Sigmoid colon (tissue), 3 donors: Measurements from ENCODE around the gene GPR148.

ENCODE experiments used
- POLR2A ChIP-seq, 2 donors: fragments of 450-650 bp; IDR thresholded peaks; one replicate each; pipeline ENCODE4 v1.6.1; 2016; ENCODE audit warnings: antibody characterized with exemption in 2 of 2, mild to moderate bottlenecking in 2 of 2, moderate library complexity in 2 of 2
- TF ChIP-seq, protein P1 (sequence below), 4 experiments: fragments of 450-650 bp in 3 of 4; fragments of 200-600 bp in 1 of 4; IDR thresholded peaks; one replicate each; pipeline ENCODE4 v1.5.1; 2016 to 2019; ENCODE audit warnings: antibody characterized with exemption in 4 of 4, mild to moderate bottlenecking in 3 of 4, moderate library complexity in 2 of 4

DNA sequence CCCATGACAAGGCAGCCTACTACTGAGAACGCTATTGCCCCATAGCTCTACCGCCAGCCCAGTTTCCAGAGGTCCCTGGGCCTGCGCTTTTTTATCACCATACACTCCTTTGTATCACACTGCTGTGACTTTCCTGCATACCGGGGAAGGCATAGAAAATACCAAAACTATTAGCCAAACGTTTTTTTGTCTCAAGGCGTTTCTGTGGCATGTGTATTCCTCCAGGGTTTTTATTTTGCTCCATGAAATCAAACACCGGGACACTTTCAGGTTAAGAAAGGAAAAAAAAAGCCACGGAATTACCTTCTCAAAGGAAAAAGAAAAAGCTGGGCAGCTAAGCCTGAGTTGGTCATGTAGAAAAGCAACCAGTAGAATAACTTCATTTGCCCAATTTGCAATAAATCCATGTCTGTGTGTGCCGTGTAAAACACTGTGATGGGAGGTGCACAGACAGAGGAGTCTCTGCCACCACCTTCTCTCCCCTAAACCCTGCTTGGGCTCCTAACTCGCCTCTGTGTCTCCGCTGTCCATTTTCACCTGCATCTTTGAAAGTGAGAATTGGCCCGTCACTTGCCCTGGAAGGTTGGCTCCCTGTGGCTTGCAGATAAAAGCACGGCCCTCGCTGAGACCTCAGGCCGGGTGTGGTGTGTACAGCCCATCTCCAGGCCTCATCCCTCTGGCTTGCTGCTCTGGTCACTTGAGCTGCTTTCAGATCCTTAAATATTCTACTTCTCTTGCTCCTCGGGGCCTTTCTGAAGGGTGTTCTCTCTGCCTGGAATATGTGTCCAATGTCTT is 28.2 kb downstream of the GPR148 start:
- TF ChIP-seq, protein P1, sequence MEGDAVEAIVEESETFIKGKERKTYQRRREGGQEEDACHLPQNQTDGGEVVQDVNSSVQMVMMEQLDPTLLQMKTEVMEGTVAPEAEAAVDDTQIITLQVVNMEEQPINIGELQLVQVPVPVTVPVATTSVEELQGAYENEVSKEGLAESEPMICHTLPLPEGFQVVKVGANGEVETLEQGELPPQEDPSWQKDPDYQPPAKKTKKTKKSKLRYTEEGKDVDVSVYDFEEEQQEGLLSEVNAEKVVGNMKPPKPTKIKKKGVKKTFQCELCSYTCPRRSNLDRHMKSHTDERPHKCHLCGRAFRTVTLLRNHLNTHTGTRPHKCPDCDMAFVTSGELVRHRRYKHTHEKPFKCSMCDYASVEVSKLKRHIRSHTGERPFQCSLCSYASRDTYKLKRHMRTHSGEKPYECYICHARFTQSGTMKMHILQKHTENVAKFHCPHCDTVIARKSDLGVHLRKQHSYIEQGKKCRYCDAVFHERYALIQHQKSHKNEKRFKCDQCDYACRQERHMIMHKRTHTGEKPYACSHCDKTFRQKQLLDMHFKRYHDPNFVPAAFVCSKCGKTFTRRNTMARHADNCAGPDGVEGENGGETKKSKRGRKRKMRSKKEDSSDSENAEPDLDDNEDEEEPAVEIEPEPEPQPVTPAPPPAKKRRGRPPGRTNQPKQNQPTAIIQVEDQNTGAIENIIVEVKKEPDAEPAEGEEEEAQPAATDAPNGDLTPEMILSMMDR (IDR thresholded peaks at IDR 0.05): no peak
- no peak for TF ChIP-seq POLR2A (IDR thresholded peaks at IDR 0.05)
